ENCODE data around the gene PLK4.
"Not testable (repeated sequence)": the region's sequence is repeated elsewhere in the genome, so short reads cannot be mapped to it uniquely, and the experiment has no call there.

Gene PLK4

DNA sequence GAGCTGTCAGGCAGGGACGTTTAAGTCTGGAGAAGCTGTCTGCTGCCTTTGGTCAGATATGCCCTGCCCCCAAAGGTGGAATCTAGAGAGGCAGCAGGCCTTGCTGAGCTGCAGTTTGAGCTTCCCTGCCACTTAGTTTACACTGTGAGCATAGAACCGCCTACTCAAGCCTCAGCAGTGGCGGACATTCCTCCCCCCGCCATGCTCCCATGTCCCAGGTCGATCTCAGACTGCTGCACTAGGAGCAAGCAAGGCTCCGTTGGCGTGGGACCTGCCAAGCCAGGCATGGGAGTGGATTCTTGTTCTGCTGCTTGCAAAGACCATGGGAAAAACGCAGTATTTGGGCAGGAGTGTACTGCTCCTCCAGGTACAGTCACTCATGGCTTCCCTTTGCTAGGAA lies 24.3 kb downstream of the PLK4 start:
- no peak for DNase-seq (ENCODE audit: low read depth in 2 of 2, low spot score in 1 of 2)

DNA sequence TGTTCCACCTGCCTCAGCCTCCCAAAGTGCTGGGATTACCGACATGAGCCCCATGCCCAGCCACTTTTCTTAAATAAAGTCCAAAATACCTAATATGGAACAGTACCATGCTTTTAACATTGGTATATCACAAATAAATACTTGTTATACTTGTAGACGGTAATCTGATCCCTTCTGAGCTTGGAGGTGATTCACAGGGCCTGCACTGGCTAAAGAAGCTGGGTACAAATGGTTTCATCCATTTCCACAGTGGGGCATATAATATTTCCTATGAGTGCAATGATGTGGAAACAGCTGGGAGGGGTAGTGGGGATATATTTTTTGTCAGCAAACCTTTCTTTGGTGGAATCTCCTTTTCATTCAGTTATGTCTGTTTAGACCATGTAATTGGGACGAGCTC lies 35.8 kb downstream of the PLK4 start:
- DNase-seq (ENCODE audit: low read depth in 2 of 2, low spot score in 1 of 2) = no peak

DNA sequence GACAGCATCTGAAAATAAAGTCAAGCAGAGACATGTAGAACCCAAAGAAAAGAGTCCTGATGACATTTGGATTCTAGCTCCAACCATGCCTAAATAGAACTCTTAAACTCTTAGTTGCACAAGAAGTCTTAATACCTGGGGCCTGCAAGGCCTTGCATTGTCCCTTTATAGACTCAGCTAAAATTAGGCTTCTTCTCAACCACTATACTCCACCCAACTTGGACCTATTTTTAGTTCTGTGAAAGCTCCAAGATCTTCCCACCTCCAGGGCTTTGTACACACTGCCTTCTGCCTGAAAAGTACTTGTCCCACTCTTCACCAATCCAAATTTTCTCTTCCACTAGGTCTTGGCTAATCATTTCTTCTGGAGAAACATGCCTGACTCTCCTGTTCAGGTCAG lies 36.5 kb downstream of the PLK4 start:
- DNase-seq (ENCODE audit: low read depth in 2 of 2, low spot score in 1 of 2) = no peak

DNA sequence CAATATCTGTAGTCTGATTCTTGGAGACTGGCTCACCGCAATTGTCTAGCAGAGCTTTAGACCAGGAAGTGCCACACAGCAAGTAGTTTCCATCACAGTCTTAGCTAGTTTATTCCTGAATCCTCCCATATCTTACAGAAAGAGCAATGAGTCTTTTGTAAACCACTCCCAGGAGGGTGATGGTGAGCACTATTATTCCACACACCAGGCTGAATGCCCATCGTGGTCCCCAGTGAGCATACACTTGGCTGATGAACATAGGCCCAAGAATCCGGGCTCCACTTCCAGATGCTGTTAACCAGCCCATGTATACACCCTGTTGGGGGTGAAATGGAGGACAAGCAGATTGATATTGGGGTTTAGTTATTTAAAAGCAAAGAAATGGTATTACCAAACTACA lies 39.8 kb downstream of the PLK4 start:
- DNase-seq (ENCODE audit: low read depth in 2 of 2, low spot score in 1 of 2) = no peak

DNA sequence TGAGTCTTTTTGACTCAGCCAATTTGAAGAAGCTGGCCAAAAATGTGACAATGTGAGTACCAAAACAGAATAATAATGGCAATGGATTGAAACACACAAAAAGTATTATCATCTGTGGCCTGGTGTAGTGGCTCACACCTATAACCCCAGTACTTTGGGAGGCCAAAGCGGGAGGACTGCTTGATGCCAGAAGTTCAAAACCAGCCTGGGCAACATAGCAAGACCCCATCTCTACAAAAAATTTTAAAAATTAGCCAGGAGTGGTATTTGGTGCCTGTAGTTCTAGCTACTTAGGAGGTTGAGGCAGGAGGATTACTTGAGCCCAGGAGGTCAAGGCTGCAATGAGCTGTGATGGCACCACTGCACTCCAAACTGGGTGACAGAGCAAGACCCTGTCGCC lies 41.5 kb downstream of the PLK4 start:
- no peak for DNase-seq (ENCODE audit: low read depth in 2 of 2, low spot score in 1 of 2)

DNA sequence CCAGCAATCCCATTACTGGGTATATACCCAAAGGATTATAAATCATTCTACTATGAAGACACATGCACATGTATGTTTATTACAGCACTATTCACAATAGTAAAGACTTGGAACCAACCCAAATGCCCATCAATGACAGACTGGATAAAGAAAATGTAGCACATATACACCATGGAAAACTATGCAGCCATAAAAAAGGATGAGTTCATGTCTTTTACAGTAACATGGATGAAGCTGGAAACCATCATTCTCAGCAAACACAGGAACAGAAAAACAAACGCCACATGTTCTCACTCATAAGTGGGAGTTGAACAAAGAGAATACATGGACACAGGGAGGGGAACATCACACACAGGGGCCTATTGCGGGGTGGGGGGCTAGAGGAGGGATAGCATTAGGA lies 45.0 kb downstream of the PLK4 start:
- not testable (repeated sequence) for DNase-seq (ENCODE audit: low read depth in 2 of 2, low spot score in 1 of 2)

DNA sequence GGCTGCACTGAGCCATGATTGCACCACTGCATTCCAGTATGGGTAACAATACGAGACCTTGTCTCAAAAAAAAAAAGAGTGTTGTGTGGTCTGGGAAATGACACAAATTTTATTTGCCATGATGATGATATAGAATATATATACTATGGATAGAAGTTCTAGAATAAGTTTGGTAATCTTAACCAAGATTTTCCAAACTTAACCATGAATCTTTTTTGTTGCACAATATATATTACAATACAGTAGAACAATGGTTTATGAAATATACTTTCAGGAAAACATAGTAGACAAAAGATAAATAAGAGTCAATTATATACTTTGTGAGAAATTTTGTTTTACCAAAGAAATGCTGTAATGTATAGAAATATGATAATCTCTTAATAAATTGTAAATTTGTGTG lies 49.5 kb downstream of the PLK4 start:
- no peak for DNase-seq (ENCODE audit: low read depth in 2 of 2, low spot score in 1 of 2)

DNA sequence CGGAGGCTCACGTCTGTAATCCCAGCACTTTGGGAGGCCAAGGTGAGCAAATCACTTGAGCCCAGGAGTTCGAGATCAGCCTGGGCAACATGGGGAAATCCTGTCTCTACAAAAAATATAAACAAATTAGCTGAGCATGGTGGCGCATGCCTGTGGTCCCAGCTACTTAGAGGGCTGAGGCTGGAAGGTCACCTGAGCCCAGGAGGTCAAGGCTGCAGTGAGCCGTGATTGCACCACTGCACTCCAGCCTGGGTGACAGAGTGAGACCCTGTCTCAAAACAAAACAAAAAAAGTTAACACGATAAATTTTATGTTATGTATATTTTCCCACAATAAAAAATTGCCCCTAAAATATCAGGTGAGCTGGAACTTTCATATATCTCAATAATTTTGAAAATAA lies 51.1 kb downstream of the PLK4 start:
- DNase-seq (ENCODE audit: low read depth in 2 of 2, low spot score in 1 of 2) = not testable (repeated sequence)

DNA sequence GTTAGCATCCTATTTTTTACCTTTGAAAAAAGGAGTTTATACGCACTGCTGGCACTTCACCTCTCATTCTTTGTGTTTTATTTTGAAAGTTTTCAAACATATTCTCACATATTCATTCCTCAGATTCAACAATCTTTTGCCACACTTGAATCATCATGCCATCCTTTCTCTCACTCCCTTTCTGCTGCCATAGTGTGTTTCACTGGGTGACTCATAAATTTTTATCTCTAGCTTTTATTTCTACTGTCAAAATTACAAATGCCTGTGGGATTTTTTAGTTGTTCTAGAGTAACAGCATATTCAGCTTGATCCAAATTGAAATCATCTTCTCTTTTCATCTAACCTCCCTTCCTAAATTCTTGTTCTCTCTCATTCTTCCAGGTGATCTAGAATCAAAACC lies 56.3 kb downstream of the PLK4 start:
- DNase-seq (ENCODE audit: low read depth in 2 of 2, low spot score in 1 of 2) = no peak

Data from stimulated activated CD8-positive, alpha-beta memory T cell treated with anti-CD3 and anti-CD28 coated beads, Interleukin-4, amount 100 ng/mL, for 4 hours (primary cell).